HG03175 (cell line): ENCODE data around the gene NOP9.
A peak's percentile ranks its signal among the peaks of the same experiment; 100 is the strongest.

Experiments
- ATAC-seq: cut with Tn5 transposase; IDR thresholded peaks from one replicate; pipeline ENCODE4 v1.9.1; 2021; ENCODE audit warnings: mild to moderate bottlenecking, moderate library complexity; ENCODE audit not compliant: unreplicated experiment

Gene NOP9

GRCh38 chr14:24280797-24281460 lies 18.7 kb upstream of the NOP9 start:
- ATAC-seq: no peak

- ATAC-seq: no peak
These were observed 18.0 kb upstream of the NOP9 start for GRCh38 chr14:24281636-24282035.

GRCh38 chr14:24282736-24283135 lies 16.9 kb upstream of the NOP9 start:
- no peak for ATAC-seq

GRCh38 chr14:24283796-24284460 lies 15.7 kb upstream of the NOP9 start:
- no peak for ATAC-seq

- no peak for ATAC-seq
These were observed 15.1 kb upstream of the NOP9 start for GRCh38 chr14:24284501-24285035.

- ATAC-seq: no peak
These were observed 14.3 kb upstream of the NOP9 start for GRCh38 chr14:24285351-24285750.

- no peak for ATAC-seq
These were observed 12.7 kb upstream of the NOP9 start for GRCh38 chr14:24286996-24287395.

GRCh38 chr14:24289649-24290280 lies 9.9 kb upstream of the NOP9 start:
- ATAC-seq: no peak

- no peak for ATAC-seq
These were observed 8.9 kb upstream of the NOP9 start for GRCh38 chr14:24290746-24291145.

GRCh38 chr14:24291446-24292117 lies 8.1 kb upstream of the NOP9 start:
- ATAC-seq: no peak

GRCh38 chr14:24292118-24292807 lies 7.4 kb upstream of the NOP9 start:
- no peak for ATAC-seq

- no peak for ATAC-seq
These were observed 6.1 kb upstream of the NOP9 start for GRCh38 chr14:24293525-24293924.

GRCh38 chr14:24296341-24297157 lies 3.1 kb upstream of the NOP9 start:
- peak; percentile 45 for ATAC-seq

- ATAC-seq: peak; percentile 16
These were observed 2.3 kb upstream of the NOP9 start for GRCh38 chr14:24297190-24297964.

GRCh38 chr14:24298892-24299254 lies 777 bp upstream of the NOP9 start:
- peak; percentile 5 for ATAC-seq

- ATAC-seq: no peak
These were observed 803 bp downstream of the NOP9 start for GRCh38 chr14:24300326-24300980.

GRCh38 chr14:24304019-24304387 lies 4.4 kb downstream of the NOP9 start:
- no peak for ATAC-seq

- ATAC-seq: no peak
These were observed 7.5 kb downstream of the NOP9 start for GRCh38 chr14:24307156-24307574.
